GM18909 (cell line): ENCODE measurements around the gene DEDD.
A peak's percentile ranks its signal among the peaks of the same experiment; 100 is the strongest.

Experiments used
- ATAC-seq: cut with Tn5 transposase; IDR thresholded peaks from one replicate; pipeline ENCODE4 v1.9.1; 2021; ENCODE audit warnings: mild to moderate bottlenecking; ENCODE audit not compliant: unreplicated experiment, poor library complexity

The DEDD gene

DNA sequence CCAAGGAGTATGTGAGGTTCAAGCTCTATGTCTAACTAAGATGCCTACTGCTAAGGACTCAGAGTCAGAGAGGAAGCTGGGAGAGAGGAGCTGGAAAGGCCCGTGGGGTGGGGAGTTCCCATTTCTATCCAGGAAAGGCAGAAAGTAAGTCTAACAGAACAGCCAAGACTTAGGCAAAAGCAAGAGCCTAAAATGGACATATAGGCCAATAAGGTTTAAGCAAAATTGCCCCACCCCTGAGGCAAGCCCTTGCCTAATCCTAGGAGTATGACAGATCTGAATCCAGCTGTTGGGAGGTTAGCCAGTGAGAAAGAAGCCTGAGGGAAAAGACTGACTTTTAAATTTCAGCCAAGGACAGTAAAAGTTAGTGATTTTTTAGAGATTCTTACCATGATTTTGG, 35.9 kb downstream of the DEDD start:
- ATAC-seq, result no peak

- peak; percentile 56 for ATAC-seq
These were observed 36.5 kb downstream of the DEDD start for GRCh38 chr1:161096015-161096414.

DNA sequence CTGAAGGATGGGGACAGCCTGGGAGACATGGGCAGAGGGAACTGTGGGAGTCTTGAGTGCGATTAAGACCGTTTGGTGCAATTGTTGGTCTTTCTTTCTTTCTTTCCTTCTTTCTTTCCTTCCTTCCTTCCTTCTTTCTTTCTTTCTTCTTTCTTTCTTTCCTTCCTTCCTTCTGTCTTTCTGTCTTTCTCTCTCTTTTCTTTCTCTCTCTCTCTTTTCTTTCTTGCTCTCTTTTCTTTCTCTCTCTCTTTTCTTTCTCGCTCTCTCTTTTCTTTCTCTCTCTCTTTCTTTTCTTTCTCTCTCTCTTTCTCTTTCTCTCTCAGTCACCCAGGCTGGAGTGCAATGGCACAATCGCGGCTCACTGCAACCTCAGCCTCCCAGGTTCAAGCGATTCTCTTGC, 37.2 kb downstream of the DEDD start:
- ATAC-seq, result no peak

GRCh38 chr1:161094481-161094880, 38.0 kb downstream of the DEDD start:
- ATAC-seq, result no peak

DNA sequence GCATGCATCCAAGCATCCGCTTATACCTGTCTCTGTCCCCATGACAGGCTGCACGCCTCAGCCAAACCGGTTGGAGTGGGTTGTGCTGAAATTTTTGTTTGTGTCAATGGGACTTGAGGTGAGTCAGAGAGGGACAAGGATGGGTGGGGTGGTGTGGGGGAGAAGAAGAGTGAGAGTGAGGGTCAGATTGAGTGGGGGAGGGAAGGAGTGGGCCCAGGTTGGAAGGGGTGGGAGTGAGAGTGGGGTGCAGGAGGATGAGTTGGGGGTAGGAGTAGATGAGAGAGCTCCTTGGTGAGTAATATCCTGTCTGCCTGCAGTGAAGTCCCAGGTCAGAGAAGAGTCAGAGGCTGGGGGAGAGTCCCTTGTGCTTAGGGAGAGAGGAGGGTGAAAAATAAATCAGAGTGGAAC, 39.8 kb downstream of the DEDD start:
- no peak for ATAC-seq

GRCh38 chr1:161091796-161092507, 40.5 kb downstream of the DEDD start:
- no peak for ATAC-seq

DNA sequence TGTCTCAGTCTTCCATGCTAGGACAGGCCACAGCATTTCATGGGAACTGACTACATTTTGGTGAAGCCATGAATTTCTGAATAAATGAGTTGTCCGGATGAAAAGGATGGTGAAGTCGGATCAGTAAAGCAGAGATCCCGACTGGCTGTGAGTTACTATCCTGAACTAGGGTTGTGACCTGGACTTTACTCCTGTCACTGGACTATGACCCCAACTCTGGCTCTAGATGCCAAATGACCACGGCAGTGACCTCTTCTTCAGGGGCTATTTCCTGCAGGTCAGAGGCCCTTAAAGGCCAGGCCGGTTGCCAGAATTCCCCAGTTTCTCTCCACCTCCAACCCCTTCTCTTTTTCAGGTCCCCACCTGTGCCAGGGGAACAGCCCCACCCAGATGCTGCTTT, 41.4 kb downstream of the DEDD start:
- ATAC-seq, result no peak

DNA sequence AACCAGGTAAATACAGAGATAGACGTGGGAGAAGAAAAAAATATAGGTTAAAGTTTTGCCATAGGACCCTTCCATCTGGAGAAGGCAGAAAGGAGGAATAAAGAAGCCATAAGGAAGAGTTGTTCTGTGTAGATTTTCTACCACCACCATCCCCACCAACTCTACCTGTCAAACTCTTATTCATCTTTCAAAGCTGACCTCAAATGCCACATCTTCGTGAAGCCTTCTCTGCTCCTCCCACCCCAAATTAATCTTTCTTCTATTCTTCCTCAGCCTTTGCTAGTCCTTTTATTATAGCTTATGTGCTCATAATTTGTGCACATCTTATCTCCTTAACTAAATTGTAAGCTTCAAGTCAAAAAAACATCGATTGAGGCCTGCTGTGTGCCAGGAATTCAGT, 41.9 kb downstream of the DEDD start:
- no peak for ATAC-seq

GRCh38 chr1:161089938-161090337, 42.5 kb downstream of the DEDD start:
- ATAC-seq, result no peak

GRCh38 chr1:161089251-161089924, 43.1 kb downstream of the DEDD start, which contains the start of gene NECTIN4:
Gene NECTIN4, minus strand, starts transcription at chr1:161089558. Its CDS starts 262 bp downstream, at chr1:161089296.
- no peak for ATAC-seq

- ATAC-seq, result no peak
These were observed 43.8 kb downstream of the DEDD start for GRCh38 chr1:161088587-161089110.

- no peak for ATAC-seq
These were observed 46.0 kb downstream of the DEDD start for GRCh38 chr1:161086457-161086856.

DNA sequence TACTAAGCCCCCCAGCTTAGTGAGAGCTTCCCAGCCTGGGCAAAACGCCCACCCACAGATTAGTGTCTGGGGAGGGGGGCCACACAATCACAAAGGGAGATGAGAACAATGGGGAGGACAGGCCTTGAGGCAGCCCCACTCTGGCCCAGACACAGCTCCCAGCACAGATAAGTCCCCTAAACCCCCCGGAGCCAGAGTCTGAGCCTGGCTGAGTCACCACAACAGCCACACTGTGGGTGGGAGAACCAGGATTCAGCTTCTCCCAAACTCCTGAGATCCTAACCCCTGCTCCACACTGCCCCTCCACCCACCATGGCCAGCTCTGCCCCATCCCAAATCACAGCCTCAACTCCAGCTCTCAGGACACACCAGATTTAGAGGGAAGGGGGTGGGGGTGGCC, 47.3 kb downstream of the DEDD start:
- ATAC-seq, result no peak

DNA sequence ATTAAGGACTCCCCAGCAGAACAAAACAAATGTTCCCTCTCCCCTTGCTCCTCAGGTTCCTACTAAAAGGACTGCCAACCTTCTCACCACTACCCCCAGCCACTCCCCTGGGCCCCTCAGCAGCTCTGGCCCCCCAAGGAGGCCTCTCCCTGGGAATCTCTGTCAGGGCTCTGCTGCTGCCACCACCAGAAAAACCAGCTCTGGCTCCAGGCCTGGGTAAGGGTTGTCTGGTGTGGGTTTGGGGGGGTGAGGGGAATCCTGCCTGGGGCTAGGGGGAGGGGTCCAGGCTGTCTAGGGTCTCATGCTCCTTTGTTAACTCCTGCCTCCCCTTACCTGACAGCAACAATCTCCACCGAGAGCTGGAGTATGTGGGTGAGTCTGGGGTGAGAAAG, 47.9 kb downstream of the DEDD start:
- ATAC-seq, result no peak

- no peak for ATAC-seq
These were observed 48.5 kb downstream of the DEDD start for GRCh38 chr1:161083748-161084596.

DNA sequence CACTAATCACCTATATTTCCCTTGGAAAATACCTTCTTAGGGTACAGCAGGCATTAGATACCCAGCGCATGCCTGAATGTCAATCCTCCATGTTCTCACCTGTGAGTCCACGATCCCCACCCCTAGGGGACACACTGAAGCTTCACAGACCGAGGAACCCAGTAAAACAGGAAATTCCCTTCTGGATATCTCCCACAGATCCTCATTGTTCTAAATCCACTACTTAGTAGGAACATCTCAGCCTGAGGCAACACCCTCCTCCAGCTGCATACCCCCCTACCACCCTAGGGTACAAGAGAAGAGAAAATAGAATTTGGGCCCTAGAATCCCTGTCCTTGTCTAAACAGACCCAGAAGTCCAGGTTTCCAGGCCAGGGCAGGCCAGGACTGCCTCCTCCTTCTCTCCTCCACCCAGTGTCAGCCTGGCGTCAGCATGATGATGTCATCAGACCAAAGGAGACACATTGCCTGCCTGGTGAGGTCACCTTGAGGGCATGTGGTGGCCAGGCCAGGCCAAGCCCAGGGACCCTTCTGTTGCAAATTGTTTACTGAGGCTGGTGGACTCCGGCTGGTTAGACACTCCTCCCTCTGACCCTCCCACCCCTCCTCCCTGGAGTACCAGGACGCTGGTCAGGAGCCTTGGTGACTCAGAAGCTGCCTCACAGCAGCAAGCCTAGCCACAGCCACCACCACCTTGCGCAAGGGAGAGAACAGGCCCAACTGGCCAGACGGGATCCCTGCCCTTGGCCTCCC, 49.3 kb downstream of the DEDD start:
- ATAC-seq, result no peak

GRCh38 chr1:161082483-161082882, 50.0 kb downstream of the DEDD start:
- no peak for ATAC-seq

DNA sequence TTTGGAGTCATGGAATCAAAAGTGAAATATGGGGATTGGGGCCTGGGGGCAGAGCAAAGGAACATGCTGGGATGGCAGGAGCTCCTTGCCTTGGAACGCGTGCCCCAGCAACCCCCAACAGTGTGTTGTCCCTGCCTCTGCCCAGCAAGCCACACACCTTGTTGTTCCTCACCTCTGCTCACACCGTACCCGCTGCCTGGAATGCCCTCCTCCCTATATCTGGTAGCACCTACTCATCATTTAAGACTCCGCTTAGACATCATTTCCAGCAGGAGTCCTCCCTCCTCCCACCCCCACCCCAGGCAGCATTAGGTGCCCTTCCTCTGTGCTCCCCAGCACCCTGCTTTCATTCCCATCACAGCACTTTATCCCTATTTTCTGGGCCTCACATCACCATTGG, 50.9 kb downstream of the DEDD start:
- no peak for ATAC-seq

- ATAC-seq, result no peak
These were observed 51.7 kb downstream of the DEDD start for GRCh38 chr1:161080441-161081405.
